MM.1S (cell line): ENCODE measurements around the gene TRAF3IP1.

Source experiments
- DNase-seq: peaks from one replicate; pipeline ENCODE4 v3.0.0-alpha.2; 2015
- H2AFZ ChIP-seq: fragments of 300-600 bp; sonication (generic); 2 replicates; pipeline ENCODE4 v1.6.0; 2016; ENCODE audit warnings: antibody characterized with exemption, low read length
- H3F3A ChIP-seq: fragments of 300-600 bp; sonication (generic); 2 replicates; pipeline ENCODE4 v1.6.1; 2016; ENCODE audit warnings: mild to moderate bottlenecking, antibody characterized with exemption, low read length, moderate library complexity, mixed read lengths; ENCODE audit not compliant: insufficient read depth
- H3K27ac ChIP-seq: fragments of 300-600 bp; sonication (generic); 2 replicates; pipeline ENCODE4 v1.5.1; 2016; ENCODE audit warnings: mild to moderate bottlenecking, low read length
- H3K27me3 ChIP-seq: fragments of 300-600 bp; sonication (generic); replicated peaks from 2 replicates; pipeline ENCODE4 v1.6.0; 2016; ENCODE audit warnings: low read length; ENCODE audit not compliant: insufficient read depth
- H3K36me3 ChIP-seq: fragments of 300-600 bp; sonication (generic); replicated peaks from 2 replicates; pipeline ENCODE4 v1.6.1; 2016; ENCODE audit warnings: mild to moderate bottlenecking, low read length, mixed read lengths; ENCODE audit not compliant: insufficient read depth
- H3K4me1 ChIP-seq: fragments of 300-600 bp; sonication (generic); 2 replicates; pipeline ENCODE4 v1.6.1; 2016; ENCODE audit warnings: low read length, mixed read lengths
- H3K4me2 ChIP-seq: fragments of 300-600 bp; sonication (generic); 2 replicates; pipeline ENCODE4 v1.6.0; 2016; ENCODE audit warnings: low read depth, low read length
- H3K4me3 ChIP-seq: fragments of 300-600 bp; sonication (generic); 2 replicates; pipeline ENCODE4 v1.5.1; 2016; ENCODE audit warnings: low read length, mixed read lengths
- H3K79me2 ChIP-seq: fragments of 300-600 bp; sonication (generic); 2 replicates; pipeline ENCODE4 v1.6.1; 2016; ENCODE audit warnings: mixed run types, low read length, mixed read lengths
- H3K9ac ChIP-seq: fragments of 300-600 bp; sonication (generic); 2 replicates; pipeline ENCODE4 v1.6.1; 2016; ENCODE audit warnings: low read length, mixed read lengths
- H3K9me2 ChIP-seq: fragments of 300-600 bp; sonication (generic); replicated peaks from 2 replicates; pipeline ENCODE4 v1.6.1; 2016; ENCODE audit warnings: mild to moderate bottlenecking, low read length, mixed read lengths; ENCODE audit not compliant: insufficient read depth
- H3K9me3 ChIP-seq: fragments of 300-600 bp; sonication (generic); replicated peaks from 2 replicates; pipeline ENCODE4 v1.6.1; 2016; ENCODE audit warnings: mild to moderate bottlenecking, low read length, mixed read lengths; ENCODE audit not compliant: insufficient read depth
- H4K20me1 ChIP-seq: fragments of 300-600 bp; sonication (generic); 2 replicates; pipeline ENCODE4 v1.6.1; 2016; ENCODE audit warnings: mild to moderate bottlenecking, low read length, moderate library complexity, mixed read lengths; ENCODE audit not compliant: insufficient read depth
- CTCF ChIP-seq: fragments of 300-600 bp; sonication (generic); IDR thresholded peaks from 2 replicates; pipeline ENCODE4 v1.5.1; 2016; ENCODE audit warnings: antibody characterized with exemption, low read length, mixed read lengths
- EZH2 ChIP-seq: fragments of 300-600 bp; sonication (generic); optimal IDR thresholded peaks from 2 replicates; pipeline ENCODE3; 2017; ENCODE audit warnings: low read depth, mild to moderate bottlenecking, antibody characterized with exemption, low read length, mixed read lengths
- EZH2phosphoT487 ChIP-seq: fragments of 300-600 bp; sonication (generic); IDR thresholded peaks from 2 replicates; pipeline ENCODE4 v1.6.1; 2018; ENCODE audit warnings: antibody characterized with exemption, low read length

Gene TRAF3IP1

GRCh38 chr2:238359403-238359802, 39.1 kb downstream of the TRAF3IP1 start:
- no peaks in the 10 kb centered on the region for H4K20me1 ChIP-seq
- H3K9me2 ChIP-seq, result no peaks in the 10 kb centered on the region
- no peak overlapping the region for H3K9ac ChIP-seq
- peaks cover 11% of the 10 kb centered on the region for H3K4me1 ChIP-seq
- DNase-seq, result no peak
- H2AFZ ChIP-seq, result no peak overlapping the region
- no peaks in the 10 kb centered on the region for H3K27me3 ChIP-seq
- no peaks in the 10 kb centered on the region for H3K36me3 ChIP-seq
- H3K9me3 ChIP-seq, result no peaks in the 10 kb centered on the region
- H3K4me3 ChIP-seq, result no peak overlapping the region
- no peak overlapping the region for H3K27ac ChIP-seq
- TF ChIP-seq CTCF (no peak), EZH2 (no peak), EZH2phosphoT487 (no peak)
- H3K4me2 ChIP-seq, result no peak overlapping the region
- no peaks in the 10 kb centered on the region for H3K79me2 ChIP-seq
- 0 out of 2 replicates have a peak, but pooled peaks cover 10% of the 10 kb centered on the region for H3F3A ChIP-seq

GRCh38 chr2:238361877-238362276, 41.6 kb downstream of the TRAF3IP1 start:
- Histone ChIP-seq H3K4me2 (no peak overlapping the region), H2AFZ (no peak overlapping the region)

GRCh38 chr2:238362626-238363025, 42.3 kb downstream of the TRAF3IP1 start:
- H3F3A ChIP-seq, result 0 out of 2 replicates have a peak, but pooled peaks cover 10% of the 10 kb centered on the region
- H3K4me3 ChIP-seq, result no peak overlapping the region
- no peak overlapping the region for H3K9ac ChIP-seq
- no peak overlapping the region for H3K27ac ChIP-seq
- H3K36me3 ChIP-seq, result no peaks in the 10 kb centered on the region
- no peaks in the 10 kb centered on the region for H3K79me2 ChIP-seq
- no peak for DNase-seq
- no peaks in the 10 kb centered on the region for H3K9me3 ChIP-seq
- H3K27me3 ChIP-seq, result no peaks in the 10 kb centered on the region
- no peak overlapping the region for H3K4me2 ChIP-seq
- H4K20me1 ChIP-seq, result no peaks in the 10 kb centered on the region
- TF ChIP-seq EZH2phosphoT487, result no peak
- no peak for TF ChIP-seq EZH2
- H3K9me2 ChIP-seq, result no peaks in the 10 kb centered on the region
- H3K4me1 ChIP-seq, result peaks cover 11% of the 10 kb centered on the region
- no peak overlapping the region for H2AFZ ChIP-seq

More at GRCh38 chr2:238361877-238362276, 41.6 kb downstream of the TRAF3IP1 start:
- Histone ChIP-seq H3K4me3 (no peak overlapping the region), H3K9me2 (no peaks in the 10 kb centered on the region), H3F3A (0 out of 2 replicates have a peak, but pooled peaks cover 10% of the 10 kb centered on the region), H4K20me1 (no peaks in the 10 kb centered on the region), H3K27me3 (no peaks in the 10 kb centered on the region), H3K4me1 (peaks cover 11% of the 10 kb centered on the region), H3K36me3 (no peaks in the 10 kb centered on the region), H3K9me3 (no peaks in the 10 kb centered on the region), H3K27ac (no peak overlapping the region), H3K79me2 (no peaks in the 10 kb centered on the region), H3K9ac (no peak overlapping the region)
- DNase-seq, result no peak
- TF ChIP-seq EZH2, result no peak
- no peak for TF ChIP-seq EZH2phosphoT487
- no peak for TF ChIP-seq CTCF

GRCh38 chr2:238369591-238370040, 49.3 kb downstream of the TRAF3IP1 start:
- Histone ChIP-seq H4K20me1 (no peaks in the 10 kb centered on the region), H3K9me2 (no peaks in the 10 kb centered on the region), H2AFZ (no peak overlapping the region), H3K4me1 (no peaks in the 10 kb centered on the region), H3K4me3 (no peak overlapping the region), H3K79me2 (no peaks in the 10 kb centered on the region), H3F3A (no peaks in the 10 kb centered on the region), H3K36me3 (no peaks in the 10 kb centered on the region), H3K4me2 (no peak overlapping the region), H3K9ac (no peak overlapping the region), H3K27me3 (no peaks in the 10 kb centered on the region), H3K9me3 (no peaks in the 10 kb centered on the region), H3K27ac (no peak overlapping the region)
- TF ChIP-seq EZH2 (no peak), CTCF (no peak), EZH2phosphoT487 (no peak)
- DNase-seq, result no peak
